ENCODE data around the gene NFATC1.

GRCh38 chr18:79410171-79410641, 14.5 kb downstream of the NFATC1 start:
- TF ChIP-seq GATA2 (IDR thresholded peaks at IDR 0.05; ENCODE audit: low read depth, low read length) (no peak), GATA3 (IDR thresholded peaks at IDR 0.05; ENCODE audit: low read depth, low read length) (no peak)

Measured in SH-SY5Y (cell line).